ENCODE data around the gene TSPEAR.

The TSPEAR gene

DNA sequence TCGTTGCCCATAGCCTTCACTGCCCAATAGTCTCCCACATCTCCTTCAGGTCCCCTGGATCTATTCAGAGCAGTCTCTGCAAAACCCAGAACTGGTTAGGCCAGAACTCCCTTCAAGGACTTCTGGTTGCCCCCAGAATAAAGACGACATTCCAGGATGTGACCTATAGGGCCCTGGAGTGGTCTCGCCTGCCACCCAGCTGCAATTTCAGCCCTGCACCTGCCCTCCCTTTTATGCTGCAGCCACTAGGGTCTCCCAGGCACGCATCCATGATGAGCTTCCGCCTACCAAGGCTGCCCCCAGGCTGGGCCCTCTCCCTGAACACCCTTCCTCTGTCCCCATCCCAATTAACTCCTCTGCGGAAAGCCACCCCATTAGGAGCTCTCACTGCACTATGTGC is 7.2 kb upstream of the TSPEAR start:
- no peak for DNase-seq

DNA sequence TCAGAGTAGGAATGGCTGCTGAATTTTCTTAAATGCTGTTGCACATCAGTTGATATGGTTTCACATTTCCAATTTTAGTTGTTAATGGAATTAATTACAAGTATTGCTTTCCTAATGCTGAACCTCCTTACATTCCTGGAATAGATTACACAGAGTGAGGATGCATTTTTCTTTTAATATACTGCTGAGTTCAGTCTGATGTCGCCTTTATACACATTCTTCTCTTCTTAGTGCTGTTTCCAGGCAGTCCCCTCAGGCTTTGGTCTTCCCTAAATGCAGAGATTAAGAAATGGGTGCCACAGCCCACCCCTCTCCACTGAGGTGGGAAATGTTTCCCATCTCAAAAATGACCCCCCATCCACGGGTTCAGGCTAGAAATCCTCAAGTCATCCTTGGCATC is 6.7 kb upstream of the TSPEAR start:
- no peak for DNase-seq

DNA sequence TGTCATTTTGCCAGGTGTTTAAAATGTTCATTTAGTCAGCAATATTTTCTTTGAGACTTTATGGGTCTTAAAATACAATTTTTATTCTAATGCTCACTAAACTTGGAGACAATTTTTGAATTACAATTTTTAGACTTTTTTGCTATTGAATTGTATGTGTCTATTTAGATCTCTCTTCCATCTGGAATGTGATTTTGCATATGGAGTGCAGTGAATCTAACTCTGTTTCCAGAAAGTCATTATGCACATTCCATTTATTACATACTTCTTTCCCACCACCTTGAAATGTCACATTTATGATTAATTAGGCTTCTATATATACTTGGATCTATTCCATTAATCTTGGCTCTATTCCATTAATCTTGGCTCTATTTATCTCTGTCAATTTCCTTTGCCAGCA is 5.6 kb upstream of the TSPEAR start:
- DNase-seq: no peak

DNA sequence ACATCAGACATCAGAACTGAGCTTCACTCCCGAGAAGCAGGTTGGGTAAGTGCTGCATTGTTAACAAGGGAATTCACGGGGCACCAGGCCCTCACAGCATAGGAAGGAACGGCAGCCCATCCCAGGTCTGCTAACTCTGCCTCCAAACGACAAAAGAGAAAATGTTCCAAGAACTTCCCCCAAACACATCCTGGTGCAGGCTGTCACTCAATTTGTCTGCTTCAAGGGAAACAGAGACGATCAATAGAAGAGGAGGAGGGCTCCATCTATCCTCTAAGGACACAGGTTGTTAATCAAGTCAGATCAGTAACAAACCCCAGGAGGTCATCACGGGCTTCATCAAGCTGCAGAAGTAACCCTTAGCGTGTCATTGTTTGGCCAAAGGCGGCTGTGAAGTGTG is 3.5 kb upstream of the TSPEAR start:
- no peak for DNase-seq

DNA sequence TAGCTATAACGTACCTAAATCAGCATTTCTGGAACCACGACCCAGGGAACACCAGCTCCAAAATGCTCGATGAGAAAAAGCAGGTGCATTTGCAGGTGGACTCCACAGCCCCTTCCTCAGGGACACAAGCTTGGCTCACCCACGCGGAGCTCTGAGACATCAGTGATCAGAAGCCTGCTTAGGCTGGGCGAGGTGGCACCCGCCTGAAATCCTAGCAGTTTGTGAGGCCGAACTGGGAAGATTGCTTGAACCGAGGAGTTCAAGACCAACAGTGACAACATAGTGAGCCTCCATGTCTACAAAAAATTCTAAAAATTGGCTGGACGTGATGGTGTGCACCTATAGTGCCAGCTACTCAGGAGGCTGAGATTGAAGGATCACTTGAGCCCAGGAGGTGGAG is 2.5 kb upstream of the TSPEAR start:
- DNase-seq: no peak

DNA sequence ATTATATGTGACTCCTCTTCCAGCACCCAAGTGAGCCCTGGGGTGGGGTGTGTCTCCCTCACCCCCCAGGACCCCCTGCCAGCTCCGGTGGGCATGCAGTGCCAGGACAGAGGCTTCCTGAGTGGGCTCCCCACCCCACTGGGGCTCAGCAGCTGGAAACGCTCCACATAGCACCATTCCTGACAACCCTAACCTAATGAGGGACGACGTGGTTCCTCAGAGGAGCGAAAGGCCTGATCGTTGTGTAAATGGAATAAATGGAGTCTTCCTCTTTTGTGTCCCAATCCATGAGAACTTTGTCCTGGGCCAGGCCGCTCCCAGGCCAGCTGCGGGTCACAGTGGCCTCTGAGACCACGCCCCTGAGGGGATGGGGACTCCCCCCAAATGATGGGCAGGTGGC is 1.8 kb upstream of the TSPEAR start:
- DNase-seq: no peak

DNA sequence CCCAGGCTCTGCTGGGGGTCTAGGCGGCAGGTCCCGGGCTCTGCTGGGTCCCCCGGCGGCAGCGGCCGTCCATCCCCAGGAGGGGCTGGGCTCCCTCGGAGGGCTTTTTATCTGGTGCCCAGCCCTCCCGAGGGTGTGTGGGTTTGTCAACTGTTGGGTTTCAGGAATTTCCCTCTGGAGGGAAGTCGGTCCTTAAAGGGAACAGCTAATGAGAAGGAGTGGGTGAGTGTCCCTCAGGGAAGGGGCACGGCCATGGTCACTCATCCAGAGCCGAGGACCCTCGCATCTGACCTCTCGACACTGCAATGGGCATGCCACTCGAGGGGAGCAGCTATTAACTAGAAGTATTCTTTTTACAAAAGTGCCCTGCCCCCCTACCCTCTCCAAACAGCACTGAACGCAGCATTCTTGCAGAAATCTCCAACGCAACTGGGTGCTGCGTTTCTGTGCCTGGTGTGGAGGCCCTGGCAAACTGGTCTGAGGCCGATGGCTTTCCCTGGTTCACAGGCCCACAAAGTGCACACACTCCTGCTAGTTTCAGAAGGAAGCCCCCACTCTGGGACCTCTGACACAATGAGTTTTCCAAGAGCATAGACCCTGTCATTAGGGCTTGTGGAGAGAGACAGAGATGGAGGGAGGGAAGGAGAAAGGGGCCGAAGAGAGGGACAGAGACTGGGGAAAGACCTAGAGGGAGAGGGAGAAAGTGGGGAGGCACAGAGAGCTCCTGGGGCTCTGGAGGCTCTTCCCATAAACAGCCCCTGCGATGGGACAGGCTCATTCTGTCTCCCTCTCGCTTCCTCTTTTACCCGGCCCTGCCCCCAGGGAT is 1.0 kb upstream of the TSPEAR start:
- DNase-seq: no peak

DNA sequence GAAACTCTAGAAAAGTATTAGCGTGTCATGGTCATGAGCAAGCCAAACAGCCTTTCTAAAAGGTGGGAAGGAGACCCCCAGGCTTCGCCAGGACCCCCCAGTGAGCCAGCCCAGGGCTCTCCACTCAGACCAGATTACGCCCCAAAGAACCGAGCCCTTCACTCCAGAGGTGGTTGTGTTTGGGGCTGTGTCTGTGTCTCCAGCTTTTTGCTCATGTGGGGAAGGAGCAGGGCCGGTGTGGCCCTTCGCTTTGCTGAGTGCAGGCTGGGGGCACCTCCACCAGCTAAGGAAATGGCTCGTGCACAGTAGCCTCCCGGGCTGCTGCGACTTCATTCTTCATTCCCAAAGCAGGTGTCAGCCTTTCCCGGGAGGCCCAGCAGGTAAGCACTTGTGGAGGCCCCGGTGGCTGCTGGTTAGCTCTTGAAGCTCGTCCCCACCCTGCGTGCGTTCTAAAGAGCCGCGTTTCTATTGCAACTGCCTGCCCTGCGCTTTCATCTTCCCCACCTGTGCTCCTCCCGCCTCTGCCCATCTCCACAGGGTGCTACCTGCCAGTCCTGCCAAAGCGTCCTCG is 531 bp downstream of the TSPEAR start:
- no peak for DNase-seq

DNA sequence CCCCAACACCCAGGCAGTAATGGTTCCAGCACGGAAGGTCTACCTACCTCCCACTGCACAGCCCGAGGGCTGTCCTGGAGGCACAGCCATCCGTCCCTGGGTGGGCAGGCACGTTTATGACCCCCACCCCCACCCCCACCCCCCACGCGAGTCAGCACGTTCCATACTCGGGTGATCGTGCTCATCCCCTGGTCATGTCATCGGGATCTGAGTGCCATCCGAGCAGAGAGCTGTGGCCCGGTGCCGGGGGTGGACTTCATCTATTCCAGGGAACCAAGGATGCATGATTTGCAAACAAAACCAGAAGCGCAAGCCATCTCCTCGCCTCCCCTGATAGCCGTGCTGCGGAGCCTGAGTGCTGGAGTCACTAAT is 1.1 kb downstream of the TSPEAR start:
- DNase-seq: no peak

DNA sequence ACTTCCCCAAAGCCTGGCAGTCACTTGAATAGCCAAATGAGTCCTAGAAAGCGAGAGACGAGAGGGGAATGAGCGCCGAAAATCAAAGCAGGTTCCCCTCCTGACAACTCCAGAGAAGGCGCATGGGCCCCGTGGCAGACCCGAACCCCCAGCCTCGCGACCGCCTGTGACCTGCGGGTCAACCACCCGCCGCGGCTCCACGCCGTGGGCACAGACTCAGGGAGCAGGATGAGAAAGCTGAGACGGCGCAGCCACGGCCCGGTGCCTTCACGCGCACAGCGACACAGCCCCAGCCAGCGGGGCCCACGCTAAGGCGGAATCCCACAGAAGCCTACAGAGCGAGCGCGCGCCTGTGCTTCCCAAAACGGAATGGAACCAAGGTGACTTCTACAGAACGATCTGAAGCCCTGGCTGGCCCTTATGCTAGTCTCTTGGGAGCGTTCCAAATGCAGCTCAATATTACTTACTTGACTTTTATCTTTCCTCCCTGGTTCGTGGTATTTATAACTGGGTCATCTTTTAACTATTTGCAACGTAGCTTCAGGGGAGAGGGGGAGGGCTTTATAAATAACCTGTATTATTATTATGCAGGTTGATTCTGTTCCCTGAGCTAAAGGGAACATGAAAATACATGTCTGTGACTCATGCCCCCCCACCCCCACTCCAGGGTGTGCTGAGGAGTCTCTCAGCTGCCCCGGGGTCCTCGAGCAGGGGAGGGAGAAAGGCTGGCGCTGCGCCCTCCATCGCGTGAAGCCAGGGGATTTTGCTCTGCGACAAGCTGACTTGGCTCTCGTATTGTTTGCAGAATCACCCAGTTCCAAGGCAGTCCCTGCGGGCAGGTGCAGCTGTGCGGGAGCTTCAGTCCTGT is 1.7 kb downstream of the TSPEAR start:
- no peak for DNase-seq

DNA sequence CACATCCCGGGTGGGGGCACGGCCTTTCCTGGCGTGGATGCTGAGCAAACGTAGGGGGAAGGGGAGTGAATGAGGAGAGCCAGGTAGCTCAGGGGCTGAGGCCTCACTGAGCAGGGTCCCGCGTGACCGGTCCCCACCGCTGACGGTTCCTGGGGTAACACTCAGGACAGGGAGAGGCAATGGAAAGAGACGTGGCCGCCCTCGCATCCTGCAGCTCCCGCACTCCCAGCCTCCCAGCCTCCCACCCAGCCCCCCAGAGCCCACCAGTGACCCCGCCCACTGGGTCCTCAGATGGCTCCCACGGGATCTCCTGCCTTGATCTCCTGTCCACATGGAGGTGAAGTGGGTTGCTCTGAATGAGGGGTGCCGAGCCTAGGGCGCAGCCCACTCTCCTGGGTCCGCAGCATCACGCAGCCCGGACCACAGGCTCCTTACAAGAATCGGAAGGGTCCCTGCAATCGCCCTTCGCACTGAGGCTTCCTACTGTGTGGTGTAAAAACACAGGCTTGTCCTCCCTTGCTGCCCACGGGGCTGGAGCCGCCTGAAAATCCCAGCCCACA is 2.4 kb downstream of the TSPEAR start:
- no peak for DNase-seq

DNA sequence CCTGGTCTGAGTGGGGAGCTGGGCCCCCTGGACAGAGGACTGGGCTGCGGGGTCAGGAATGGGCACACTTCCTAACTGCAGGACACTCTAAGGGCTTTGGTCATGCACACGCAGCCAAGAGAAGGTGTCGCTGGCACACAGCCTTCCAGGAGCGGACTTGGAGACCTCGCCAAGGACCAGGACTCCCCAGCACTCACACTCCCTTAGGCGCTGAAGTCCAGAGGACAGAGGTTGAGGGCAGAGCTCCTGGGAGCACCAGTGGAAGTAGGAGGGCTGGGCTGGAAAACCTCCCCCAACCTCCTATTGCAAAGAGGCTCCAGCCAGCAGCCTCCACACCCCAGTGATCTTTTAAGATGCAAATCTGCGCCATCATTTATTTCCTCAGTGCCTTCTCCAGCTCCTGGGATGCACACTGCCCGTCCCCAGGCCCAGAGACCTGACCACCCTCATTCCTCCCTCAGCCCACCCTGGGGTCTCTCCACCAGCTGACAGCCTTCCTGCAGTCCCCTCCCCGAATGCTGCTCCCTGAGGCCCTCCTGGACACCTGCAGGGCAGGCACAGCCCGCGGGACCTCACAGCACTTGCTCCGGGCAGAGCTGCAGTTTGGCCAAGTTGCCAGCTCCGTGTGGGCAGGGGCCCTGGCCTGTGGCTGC is 3.0 kb downstream of the TSPEAR start:
- no peak for DNase-seq

DNA sequence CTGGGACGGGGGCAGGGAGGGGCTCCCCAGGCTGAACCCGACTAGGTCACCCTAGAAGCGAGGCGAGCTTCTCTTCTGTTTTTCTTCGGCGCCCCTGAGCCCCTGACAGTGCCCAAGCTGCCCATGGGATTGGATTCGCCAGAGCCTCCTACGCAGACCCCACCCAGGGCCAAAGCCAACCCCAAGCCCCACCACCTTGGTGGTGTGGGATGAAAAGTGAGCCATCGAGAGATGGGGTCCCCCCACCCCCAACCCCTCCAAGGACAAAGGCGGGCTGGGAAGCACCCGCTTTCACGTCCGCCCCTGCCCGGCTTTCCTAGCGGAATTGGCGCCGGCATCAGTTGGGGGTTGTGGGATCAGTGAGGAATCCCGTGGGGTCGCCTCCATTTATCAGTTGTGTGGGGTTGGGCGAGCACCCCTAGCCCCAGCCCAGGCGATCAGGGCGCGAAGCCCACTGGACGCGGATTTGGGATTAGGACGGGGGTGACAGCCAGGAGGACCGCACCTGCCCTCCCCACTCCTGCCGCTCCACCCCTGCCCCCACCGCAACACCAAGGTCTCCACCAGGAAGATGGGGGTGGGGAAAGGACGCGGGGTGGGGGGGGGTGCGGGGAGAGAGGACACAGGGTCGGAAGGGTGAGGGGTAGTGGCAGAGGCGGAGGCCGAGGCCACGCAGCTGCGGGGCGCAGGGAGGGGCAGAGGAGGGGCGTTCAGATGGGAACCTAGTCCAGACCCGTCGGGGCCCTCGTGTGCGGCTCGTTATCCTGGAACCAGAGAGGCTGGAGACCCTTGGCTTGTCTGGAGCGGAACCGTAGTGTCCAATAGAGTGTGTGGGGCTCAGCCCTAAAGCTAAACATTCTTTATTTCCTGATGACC is 4.4 kb downstream of the TSPEAR start:
- DNase-seq: no peak

DNA sequence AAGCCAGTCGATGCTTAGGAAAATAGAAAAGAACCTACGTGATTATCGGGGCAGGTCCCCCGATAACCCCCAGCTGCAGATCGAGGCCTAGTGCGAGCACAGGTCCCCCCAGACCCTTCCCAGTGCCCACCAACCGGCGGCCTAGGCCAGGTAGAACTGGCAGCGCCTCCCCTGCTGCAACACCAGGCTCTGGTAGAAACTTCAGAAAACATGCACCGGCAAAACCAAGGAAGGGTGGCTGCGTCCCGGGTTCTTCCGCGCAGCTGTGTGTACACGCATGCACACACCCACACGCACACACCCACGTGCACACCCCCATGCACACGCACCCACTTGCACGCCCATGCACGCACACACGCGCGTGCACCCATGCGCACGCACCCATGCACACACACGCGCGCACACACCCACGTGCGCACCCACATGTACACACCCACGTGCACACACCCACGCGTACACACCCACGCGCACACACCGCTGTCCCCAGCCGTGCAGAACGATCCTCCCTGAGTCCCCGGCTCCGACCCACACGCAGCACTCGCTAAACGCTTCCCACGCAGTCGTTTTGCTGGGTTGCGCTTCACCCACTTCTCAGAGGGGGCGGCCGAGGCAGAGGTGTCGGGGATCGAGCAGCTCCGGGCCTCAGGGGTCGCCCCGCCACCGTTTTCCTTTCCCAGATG is 5.2 kb downstream of the TSPEAR start:
- DNase-seq: no peak

DNA sequence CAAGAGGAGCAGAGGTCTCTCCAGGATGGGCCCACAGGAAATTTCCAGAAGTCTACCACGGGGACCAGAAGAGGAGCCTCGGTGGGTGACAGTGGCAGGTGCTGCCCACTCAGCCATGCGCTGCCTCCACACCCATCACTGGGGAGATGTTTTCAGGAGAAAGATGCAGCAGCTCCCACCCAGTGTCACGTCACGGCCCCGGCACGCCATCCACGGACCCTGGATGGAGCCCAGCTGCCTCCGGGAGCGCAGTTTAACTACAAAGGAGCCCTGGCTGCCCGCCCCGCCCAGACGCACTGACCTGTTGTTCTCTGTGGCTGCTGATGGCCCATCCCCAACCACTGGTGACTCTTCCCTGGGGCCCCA is 6.8 kb downstream of the TSPEAR start:
- no peak for DNase-seq

DNA sequence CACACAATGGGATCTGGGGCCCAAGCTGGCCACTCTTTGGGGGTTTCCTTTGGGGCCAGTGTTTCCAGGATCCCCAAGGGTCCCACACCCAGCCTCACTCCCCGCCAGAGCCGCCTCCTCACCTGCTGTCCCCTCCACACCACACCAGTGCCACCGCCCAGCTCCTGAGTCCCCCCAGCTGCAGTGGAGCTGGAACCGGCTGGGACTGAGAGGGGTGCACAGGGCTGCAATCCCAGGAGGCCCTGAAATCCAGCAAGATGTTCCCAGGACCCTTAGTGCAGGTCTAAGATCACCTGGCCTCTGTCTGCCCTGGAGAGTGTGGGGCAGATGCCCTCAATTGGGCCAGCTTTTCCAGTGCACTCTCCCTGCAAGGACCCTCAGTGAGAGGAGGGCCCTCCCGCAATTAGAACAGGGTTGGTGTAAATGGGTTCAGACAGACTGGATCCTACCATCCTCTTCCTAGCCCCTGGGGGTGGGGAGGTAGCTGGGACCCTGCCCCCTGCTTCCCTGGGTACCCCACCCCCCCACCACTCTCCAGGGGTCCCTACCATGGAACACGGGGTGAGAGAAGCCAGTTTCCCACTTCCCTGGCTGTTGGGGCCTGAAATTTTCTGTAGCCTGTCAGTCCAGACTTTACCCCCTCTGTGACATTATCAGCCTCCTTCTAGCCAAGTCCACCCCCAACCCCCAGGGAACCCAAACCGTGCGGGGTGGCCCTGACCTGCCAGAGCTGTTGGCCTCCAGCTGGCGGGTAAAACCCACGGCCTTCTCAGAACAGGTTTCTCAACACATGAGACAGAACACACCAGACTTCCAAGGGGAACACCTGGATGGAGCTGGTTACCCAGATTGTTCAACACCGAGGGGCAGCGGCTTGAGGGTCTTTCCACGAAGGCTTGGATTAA is 7.4 kb downstream of the TSPEAR start:
- DNase-seq: no peak

DNA sequence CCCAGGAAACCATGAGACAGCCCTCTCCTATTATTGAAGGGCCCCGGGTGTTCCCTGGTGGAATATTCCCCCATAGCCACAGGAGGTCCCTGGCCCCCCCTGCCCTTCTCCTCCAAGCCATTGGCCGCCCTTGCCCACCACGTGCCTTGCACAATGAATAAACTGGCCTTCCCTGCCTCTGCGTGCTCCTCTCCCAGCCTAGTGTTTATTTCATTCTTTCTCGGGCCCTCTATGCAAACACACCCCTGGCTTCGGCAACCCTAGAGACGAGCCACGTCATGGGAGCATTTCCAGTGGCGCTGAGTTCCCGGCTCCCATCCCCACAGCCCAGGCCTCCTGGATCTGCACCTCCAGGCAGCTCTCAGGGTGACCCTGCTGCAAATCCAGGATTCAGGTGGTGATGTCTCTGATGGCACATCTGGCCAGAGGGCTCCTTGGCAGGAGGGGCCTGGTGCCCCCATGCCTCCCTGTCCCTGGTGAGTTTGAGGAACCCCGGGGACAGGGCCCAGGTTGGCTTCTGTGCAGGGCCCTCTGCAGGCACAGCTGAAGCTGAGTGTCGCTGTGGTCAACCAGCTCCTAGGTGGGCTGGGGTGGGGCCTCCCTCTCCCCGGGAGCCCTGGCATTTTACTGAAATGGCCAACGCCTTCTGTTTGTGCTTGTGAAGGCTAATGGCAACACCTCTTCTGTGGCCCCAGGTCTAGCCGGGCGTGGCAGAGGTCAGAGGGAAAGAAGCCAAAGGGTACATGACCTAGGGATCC is 8.2 kb downstream of the TSPEAR start:
- no peak for DNase-seq

DNA sequence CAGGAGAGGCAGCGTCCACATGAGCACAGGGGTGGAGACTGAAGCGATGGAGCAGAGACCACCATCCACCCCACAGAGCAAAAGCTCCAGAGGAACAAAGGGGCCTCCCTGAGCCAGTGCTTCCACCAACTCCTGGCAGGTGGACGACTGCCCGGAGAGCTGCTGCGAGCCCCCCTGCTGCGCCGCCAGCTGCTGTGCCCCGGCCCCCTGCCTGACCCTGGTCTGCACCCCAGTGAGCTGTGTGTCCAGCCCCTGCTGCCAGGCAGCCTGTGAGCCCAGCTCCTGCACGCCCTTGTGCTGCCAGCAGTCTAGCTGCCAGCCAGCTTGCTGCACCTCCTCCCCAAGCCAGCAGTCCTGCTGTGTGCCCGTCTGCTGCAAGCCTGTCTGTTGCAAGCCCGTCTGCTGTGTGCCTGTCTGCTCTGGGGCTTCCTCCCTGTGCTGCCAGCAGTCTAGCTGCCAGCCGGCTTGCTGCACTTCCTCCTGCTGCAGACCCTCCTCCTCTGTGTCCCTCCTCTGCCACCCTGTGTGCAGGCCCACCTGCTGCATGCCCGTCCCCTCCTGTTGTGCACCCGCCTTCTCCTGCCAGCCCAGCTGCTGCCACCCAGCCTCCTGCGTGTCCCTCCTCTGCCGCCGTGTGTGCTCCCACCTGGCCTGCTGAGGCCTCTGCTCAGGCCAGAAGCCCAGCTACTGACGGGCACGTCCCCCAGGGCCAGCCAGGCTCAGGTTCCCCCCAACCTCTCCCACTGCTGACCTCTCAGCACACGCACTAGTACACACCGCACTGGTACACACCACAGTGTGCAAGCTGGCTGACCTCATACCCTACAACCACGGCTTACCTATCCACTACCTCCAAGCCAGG is 9.0 kb downstream of the TSPEAR start:
- no peak for DNase-seq

DNA sequence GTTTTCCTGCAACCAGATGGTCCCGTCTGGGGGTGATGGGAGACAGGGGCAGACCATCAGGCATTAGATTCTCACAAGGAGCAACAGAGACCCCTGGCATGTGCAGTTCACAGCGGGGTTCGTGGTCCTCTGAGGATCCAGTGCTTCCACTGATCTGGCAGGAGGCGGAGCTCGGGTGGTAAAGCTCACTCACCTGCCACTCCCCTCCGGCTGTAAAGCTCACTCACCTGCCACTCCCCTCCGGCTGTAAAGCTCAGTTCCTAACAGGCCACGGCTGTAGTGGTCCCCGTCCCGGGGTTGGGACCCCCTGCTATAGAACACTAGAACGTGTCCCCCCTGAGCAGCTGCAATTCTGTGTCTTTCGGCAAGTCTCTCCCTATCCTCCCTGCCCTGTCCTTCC is 9.8 kb downstream of the TSPEAR start:
- no peak for DNase-seq

All from activated gamma-delta T cell (primary cell).